ENCODE data around the gene TMEM236.
"Not testable (repeated sequence)": the region's sequence is repeated elsewhere in the genome, so short reads cannot be mapped to it uniquely, and the experiment has no call there.

TMEM236 gene, protein sequence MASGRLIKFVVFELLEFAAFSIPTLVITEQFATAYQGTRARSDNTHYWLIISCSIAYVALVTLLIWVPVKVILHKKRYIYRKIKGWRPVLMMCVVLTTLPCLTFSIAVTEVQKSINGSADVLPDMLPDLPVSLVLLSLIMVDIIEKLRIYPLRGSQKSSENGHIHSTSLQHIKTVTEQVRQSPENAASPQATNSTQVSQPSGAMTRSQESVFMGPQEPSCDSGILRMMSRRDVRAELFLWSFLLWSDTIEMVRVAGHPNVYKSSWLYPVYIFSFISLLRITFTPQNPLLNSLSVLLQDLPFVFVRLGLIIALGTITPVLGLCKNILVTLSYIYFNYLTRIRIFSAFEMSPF

DNA sequence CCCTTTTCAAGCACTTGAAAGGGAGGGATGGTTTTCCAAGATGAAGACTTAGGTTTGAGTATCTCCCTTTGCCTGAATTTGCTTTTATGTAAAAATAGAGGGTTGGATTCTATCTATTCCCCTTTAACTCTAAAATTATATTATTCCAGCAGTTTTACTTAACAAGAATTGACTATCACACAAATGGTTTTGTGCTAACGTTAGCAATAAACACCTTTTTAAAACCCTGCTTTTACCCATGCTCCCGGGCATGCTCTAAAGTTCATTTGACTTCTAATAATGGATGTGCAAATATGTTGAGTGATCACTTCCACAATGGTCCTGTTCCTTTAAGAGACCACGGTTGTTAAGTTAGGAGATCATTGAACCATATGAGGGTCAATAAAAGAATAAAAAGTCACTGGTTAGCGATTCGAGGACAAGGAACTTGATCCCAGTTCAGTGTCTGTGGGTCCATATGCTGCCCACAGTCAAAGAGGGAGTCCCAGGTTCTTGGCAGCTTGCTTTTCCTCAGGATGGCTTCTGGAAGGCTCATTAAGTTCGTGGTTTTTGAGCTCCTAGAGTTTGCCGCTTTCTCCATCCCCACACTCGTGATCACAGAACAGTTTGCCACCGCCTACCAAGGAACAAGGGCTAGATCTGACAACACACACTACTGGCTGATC lies at the start of gene TMEM236:
Gene TMEM236 (plus strand): TSS at position 421 of the 665 bp plus-strand sequence. CDS start 95 bp downstream, at position 516.
- DNase-seq (ENCODE audit: low read depth in 2 of 2) = no peak

DNA sequence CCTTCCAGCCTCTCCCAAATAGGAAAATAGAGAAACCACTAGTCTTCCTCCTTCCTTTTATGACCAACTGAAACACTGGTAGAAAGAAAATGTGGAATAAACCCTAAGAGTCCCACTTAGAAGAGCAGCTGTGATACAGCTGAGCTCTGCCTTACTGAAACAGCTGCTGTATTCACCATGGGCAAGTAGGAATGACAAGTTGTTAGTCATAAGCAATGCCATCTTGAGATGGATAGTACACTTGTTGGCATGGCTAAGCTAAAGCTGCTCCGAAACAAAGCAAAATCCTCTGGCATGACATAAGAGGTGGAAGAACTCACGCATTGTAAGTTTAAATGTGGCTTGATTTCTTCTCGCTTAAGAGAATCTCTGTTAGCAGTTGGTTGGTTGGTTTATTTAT lies 48.3 kb upstream of the TMEM236 start:
- DNase-seq (ENCODE audit: low read depth in 2 of 2) = no peak

DNA sequence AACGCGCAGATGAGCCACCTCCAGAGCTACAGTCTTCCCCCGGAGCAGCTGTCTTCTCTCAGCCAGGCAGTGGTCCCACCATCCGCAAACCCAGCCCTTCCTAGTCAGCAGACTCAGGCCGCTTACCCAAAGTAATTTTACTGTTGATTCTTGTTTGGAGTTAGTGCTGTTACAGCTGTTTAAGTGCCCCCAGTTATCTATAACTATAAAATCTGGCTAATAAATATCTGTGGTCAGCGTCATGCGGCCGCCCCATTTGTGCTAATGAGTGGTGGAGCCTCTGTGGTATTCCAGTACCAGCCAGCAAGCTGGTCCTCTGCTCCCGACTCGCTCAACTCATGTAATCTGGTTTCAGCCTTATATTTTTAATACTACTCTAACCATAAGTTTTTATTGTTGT lies 43.2 kb upstream of the TMEM236 start:
- no peak for DNase-seq (ENCODE audit: low read depth in 2 of 2)

DNA sequence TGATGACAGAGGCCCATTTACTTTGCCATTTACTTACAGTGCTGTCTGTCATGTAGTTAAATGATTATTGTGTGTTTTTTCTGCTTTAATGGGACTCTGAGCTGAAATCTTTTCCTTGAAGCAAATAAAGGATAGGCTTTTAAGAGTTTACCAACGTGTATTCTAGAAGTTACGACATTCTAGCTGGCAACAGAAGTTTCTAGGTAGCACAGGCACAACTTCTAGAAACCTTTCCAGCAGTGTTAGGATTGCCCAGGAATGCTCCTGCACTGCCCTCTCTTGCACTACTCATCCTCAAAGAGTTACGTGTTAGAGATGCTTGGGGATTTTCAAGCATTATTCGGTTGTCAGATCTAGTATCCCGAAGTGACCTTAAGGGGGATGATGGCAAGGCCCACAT lies 42.5 kb upstream of the TMEM236 start:
- no peak for DNase-seq (ENCODE audit: low read depth in 2 of 2)

DNA sequence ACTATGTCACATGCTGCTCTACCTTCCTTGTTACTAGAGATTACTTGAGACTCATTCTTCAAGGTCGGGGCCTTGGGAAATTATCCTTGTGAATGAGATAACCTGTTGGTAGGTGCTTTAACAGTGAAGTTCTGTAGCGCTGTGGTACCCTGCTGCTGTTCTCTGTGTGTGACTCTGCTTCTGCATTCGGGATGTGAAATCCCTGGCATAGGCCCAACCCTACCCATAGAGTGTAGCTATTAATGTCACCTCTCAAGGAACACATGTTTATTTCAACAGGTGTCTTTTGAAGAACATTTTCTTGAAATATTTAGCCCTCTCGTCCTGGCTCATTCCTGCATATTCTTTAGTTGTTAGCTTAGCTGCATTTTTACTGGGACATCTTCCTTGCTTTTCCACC lies 41.8 kb upstream of the TMEM236 start:
- no peak for DNase-seq (ENCODE audit: low read depth in 2 of 2)

DNA sequence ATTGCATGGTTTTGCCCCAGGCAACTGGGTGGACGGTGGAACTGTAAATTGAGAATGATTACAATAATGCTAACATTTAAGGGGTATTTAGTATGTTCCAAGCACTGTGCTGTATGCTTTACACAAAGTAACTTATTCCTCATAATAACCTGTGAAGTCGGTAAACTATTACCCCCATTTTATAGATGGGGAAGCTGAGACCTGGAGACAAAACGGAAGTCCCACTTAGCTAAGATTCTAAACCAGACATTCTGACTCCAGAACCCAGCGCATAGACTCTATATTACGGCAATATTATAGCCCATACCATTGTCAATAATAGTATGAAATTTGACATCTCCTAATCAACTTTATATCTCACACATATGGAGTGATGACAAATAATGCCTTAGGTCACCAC lies 39.9 kb upstream of the TMEM236 start:
- no peak for DNase-seq (ENCODE audit: low read depth in 2 of 2)

DNA sequence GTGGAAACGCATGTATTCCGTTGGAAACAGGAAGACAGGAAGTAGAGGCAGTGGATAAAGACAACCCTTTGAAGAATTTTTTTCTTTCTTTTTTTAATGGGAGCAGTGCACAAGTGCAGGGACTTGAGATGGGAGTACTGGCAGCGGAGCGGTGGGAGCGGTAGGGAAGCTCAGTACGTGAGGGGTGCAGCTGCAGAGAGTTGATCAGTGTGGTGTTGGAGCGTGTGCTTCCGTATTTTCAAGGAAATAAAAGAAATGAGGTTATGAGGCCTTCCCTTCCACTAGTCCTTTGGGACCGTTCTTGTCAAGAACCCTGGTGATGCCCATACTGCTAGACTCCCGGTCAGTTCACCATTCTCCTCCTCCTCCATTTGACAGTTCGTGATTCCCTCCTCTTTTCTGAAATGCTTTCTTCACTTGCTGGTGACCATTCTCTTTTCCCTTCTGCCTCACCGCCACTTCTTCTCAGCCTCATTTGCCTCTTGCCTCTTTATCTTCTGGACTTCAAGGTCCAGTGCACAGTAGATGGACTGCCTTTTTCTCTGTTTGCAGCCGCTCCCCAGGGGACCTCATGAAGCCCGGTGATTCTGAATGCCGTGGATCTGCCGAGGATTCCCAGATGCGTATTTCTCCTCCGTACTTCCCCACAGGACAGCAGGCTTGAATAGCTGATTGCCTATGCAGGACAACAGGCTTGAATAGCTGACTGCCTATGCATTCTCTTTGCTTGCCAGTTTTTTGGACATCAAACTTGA lies 39.1 kb upstream of the TMEM236 start:
- DNase-seq (ENCODE audit: low read depth in 2 of 2) = no peak

DNA sequence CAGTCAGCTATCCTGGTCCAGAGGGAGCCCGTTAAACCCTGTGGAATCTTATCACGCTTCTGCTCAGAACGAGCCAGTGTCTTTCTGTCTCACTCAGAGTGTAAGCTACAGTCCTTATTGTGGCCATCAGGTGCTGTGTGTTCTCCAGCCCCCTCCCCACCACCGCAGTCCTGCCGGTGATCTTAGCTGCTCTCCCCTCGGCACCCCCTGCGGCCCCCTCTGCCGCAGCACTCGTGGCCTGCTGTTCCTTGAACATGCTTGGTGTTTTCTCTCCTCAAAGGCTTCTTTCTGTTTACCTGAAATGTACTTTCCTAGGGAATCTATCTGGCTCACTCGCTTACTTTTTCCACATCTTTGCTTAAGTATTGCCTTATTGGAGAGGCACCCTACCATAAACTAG lies 38.2 kb upstream of the TMEM236 start:
- no peak for DNase-seq (ENCODE audit: low read depth in 2 of 2)

DNA sequence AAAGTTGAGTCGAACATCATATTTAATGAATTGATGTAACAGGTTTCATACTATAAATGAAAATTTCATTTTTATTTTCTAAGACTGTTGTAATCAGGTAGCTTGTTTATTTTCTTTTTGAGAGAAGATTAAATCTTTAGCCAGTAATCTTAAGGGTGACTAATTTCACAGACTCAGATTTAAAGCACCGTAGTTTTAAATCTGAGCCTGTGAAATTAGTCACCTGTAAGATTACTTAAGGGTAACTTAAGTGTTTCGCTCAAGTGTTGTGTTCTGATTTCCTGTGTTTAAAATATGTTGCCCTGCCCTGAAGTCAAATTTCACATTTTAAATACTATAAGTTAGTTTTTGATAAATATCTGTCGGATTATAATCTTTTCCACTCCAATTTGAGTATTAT lies 35.8 kb upstream of the TMEM236 start:
- no peak for DNase-seq (ENCODE audit: low read depth in 2 of 2)

DNA sequence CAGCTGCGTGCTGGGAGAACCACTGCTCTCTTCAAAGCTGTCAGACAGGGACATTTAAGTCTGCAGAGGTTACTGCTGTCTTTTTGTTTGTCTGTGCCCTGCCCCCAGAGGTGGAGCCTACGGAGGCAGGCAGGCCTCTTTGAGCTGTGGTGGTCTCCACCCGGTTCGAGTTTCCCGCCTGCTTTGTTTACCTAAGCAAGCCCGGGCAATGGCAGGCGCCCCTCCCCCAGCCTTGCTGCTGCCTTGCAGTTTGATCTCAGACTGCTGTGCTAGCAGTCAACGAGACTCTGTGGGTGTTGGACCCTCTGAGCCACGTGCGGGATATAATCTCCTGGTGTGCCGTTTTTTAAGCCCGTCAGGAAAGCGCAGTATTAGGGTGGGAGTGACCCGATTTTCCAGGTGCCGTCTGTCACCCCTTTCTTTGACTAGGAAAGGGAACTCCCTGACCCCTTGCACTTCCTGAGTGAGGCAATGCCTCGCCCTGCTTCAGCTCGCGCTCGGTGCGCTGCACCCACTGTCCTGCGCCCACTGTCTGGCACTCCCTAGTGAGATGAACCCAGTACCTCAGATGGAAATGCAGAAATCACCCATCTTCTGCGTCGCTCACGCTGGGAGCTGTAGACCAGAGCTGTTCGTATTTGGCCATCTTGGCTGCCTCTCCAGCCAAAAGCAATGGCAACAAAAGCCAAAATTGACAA lies 29.5 kb upstream of the TMEM236 start:
- not testable (repeated sequence) for DNase-seq (ENCODE audit: low read depth in 2 of 2)

DNA sequence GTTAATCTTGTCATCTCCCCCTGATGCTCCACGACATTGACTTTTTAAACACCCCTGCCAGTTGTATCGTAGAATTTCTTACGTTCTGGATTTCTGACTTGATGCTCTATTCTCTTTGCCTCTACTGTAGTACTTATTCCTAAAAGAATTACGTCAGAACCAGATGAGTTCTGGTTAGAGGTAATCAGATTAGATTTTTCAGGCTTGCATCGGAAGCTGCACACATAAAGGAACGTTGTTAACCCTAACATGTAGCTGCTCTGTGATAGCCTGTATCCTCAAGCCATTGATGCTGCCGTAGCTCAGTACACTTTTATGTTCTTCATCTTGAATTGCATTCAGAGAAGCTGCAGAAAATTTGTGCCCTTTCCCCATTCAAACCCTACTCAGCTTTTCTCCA lies 26.3 kb upstream of the TMEM236 start:
- DNase-seq (ENCODE audit: low read depth in 2 of 2) = no peak

DNA sequence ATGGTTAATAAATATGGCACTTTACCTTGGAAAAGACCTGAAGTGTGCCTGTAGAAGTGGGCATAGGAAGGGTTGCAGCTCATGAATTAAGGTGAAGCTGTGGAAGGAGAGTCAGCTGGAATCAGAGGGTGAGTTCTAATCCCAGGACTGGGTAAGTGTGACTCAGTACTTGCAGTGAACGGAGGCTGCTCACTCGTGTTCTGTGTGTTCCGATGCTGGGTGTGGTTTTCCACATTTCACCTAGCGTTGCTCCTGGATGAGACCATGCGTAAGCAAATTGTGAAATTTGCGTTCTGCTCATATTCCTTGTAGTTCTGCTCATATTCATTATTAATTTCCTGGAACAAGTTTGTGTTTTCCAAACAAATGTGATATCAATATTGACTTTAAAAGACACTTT lies 22.4 kb upstream of the TMEM236 start:
- DNase-seq (ENCODE audit: low read depth in 2 of 2) = no peak

DNA sequence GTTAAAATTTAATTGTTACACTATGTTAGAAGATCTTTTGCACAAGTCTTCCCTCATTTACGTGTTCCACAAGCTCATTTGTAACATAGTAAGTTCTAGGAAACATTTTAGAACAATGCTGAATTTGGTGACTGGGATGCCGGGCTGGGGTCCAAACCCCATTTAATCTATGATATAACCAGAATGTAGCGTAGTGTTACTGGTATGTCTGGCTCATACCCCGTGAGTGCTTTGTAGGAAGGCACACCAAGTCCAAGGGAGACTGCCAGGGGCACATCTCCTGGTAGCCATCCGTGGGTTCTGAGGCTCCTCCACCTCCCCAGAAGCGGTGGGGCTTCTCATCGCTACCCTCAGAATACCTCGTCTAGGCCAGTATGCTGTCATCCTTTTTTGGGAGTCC lies 21.3 kb upstream of the TMEM236 start:
- no peak for DNase-seq (ENCODE audit: low read depth in 2 of 2)

DNA sequence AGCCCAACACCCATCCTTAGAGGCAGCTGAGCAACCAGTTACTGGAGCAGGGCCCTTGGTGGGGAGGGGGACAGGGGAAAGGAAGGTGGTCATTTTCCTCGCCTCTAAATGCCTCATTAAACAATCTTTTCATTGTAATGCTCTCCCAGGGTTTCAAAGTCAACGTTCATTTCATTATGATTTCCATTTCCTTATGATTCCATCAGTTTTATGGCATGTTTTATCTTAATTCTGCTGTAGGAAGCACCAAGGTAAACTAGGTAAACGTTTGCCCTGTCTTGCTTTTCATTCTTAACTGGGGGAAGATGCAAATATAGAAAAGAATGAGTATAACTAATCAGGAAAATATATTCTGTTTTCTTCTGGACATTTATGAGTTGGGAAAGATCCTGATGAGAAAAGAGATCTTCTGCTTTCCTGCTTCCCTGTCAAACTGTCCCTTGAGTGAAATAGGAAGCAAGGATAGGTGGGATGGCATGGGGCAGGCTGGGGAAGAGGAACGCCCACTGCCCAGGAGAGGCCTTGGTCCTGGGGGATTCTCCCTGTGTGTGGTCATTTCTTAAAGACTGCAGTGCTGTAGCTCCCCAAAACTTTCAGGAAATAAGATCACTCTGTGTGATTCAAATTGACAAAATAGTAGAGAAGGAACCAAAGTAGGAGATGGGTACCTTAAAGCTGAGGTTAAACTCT lies 20.5 kb upstream of the TMEM236 start:
- DNase-seq (ENCODE audit: low read depth in 2 of 2) = no peak

DNA sequence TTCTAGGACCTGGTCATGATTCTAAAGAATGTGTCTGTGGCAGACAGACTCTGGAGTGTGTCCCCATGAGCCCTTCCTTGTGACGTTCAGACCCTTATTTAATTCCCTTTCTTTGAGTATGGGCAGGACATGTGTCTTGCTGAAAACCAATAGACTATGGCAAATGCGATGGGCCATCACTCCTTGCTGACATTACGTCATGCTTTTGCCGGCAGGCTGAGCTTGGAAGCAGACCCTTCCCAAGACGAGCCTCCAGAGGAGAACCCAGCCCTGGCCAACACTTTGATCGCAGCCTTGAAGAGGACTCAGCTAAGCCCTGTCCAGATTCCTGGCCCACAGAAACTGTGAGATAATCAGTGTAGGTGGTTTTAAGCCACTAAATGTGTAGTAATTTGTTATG lies 18.4 kb upstream of the TMEM236 start:
- DNase-seq (ENCODE audit: low read depth in 2 of 2) = no peak

DNA sequence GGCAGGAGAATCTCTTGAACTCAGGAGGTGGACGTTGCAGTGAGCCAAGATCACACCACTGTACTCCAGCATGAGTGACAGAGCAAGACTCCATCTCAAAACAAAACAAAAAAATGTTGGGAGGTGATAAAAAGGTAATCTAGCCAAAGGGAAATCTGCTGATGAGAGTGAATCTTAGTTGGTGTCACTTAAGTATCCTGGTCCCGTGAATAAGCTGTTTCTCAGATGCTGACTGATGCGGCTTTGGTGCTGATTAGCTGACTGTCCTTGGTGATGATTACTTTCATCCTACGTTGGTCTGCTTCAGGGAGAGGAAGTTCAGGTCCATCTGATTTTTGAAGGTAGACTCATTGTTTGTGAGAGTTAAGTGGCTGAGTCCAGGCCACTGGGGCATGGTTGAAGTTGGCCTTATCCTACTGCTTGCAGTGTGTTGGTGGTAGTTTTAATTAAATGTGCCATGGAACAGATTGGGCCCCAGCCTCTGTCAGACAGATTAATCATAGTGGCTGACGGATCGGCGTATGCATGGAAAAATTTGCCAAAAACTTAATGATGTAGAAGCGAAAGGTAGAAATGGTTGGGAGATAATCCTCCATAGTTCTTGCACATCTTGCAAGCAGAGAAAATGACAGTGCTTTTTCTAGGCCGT lies 17.4 kb upstream of the TMEM236 start:
- DNase-seq (ENCODE audit: low read depth in 2 of 2) = no peak

DNA sequence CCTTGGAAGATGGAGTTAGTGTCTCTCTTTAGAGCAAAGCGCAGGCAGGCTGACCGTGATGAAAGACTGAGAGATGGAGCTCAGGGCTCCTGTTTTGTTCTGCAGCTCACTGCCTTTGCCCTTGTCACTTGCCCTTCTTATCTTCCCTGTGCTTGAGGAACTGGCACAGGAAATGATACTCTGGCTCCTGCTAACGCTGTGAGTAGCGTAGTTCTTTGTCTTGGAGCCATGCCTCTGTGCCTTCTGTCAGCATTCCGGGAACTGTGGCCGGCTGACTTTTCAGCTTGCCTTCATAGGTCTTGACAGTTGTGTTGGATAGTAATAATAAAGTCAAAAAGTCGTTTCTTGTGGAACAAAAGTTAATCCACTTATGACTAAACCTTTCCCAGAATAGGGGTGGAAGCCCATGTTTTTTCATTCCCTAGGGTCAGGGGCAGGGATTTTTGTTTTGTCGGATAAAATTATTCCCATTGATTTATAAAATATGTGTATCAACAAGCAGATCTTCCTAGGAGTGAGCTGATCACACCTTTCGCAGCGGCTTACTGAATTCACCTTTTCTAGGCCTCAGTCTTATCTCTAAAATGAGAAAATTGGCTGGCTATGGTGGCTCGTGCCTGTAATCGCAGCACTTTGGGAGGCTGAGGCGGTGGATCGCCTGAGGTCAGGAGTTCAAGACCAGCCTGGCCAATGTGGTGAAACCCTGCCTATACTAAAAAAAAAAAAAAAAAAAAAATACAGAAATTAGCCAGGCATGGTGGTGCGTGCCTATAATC lies 16.6 kb upstream of the TMEM236 start:
- no peak for DNase-seq (ENCODE audit: low read depth in 2 of 2)

DNA sequence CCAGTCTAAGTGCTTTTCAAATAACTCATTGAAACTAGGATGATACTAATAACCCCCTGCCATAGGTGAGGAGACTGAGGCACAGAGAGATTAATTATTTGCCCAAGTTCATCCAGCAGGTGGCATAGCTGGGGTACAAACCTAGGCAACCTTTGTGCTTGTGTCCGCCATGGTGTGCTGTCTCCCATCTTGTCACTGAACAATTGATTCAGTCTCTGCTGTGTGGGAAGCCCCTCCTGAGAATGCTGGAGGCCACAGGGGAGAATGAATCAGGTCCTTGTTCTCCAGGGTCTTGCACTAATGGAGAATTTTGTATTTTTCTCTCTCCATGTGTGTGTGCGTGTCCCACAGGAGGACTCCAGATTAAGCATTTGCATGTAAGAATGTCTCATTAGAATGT lies 15.8 kb upstream of the TMEM236 start:
- no peak for DNase-seq (ENCODE audit: low read depth in 2 of 2)

DNA sequence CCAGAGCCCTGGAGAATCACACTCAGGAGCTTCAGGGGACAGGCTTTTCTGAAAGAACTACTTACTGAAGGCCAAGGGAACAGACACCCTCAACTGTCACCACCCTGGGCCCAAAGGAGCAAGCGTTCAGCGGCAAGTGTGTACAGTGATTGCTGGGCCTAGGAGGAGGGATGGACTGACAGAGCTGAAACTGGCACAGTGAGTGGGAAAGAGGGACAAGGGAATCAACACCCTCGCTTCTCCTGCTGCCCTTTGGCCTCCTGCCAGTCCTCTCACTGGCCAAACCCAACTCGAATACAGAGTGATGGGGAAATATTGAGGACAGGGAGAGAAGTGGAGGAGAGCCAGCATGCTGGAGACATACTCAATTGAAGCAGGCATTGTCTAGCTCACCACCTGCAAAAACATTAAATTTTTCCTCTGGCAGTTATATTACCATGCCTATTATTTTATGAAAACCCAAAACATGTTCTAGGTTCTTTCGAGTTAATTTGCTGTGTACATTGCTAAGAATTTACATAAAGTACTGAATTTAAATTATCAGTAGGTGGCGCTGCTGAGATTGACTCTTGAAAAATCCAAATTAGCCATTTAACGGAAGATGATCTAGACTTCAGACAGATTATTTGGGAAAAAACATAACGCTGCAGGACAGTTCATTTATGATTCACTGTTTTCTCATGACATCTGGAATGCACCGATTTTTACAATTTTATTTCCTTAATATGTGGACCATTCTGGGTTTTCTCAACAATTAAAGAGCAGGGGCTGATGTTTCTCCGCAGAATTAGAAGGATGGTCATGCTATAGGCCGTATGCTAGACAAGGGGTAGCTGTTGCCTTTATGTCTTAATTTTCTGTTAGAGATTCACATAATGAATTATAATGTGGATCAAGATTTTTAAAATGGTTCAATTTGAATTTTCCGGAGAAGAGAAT lies 14.7 kb upstream of the TMEM236 start:
- DNase-seq (ENCODE audit: low read depth in 2 of 2) = no peak

Measured in stimulated activated CD8-positive, alpha-beta memory T cell treated with anti-CD3 and anti-CD28 coated beads, Interleukin-7, amount 100 ng/mL, for 1 hour (primary cell).